ENCODE data around the gene GLDN.

DNA sequence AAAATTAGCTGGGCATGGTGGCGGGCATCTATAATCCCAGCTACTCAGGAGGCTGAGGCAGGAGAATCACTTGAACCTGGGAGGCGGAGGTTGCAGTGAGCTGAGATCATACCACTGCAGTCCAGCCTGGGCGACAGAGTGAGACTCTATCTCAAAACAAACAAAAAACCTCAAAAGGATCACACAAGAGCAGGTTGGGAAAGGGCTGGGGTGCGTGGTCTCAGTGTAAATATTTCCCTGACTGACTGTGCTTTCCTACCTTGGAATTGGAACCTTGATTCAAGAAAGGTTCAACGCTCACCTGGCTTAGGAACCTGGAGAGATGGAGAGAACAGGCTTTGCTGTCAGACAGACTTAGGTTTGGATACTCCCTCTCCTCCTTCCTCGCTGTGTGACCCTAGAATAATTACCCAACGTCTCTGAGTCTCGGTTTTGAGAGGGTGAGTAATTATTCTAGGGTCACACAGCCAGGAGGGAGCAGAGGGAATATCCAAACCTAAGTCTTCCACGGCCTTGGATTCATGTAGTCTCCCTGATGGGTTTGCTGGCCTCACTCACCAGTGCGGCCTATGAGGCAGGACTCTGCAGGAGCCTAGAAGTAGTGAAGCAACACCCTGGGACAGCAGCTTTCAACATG is 27.7 kb upstream of the GLDN start:
- TF ChIP-seq, protein P1, sequence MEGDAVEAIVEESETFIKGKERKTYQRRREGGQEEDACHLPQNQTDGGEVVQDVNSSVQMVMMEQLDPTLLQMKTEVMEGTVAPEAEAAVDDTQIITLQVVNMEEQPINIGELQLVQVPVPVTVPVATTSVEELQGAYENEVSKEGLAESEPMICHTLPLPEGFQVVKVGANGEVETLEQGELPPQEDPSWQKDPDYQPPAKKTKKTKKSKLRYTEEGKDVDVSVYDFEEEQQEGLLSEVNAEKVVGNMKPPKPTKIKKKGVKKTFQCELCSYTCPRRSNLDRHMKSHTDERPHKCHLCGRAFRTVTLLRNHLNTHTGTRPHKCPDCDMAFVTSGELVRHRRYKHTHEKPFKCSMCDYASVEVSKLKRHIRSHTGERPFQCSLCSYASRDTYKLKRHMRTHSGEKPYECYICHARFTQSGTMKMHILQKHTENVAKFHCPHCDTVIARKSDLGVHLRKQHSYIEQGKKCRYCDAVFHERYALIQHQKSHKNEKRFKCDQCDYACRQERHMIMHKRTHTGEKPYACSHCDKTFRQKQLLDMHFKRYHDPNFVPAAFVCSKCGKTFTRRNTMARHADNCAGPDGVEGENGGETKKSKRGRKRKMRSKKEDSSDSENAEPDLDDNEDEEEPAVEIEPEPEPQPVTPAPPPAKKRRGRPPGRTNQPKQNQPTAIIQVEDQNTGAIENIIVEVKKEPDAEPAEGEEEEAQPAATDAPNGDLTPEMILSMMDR (IDR thresholded peaks at IDR 0.05; ENCODE audit: low read length), result no peak
- no peak for TF ChIP-seq EZH2phosphoT487 (IDR thresholded peaks at IDR 0.05; ENCODE audit: low read length)
